GM21825 (cell line): ENCODE data around the gene GPR75.

Experiments used
- ATAC-seq: cut with Tn5 transposase; IDR thresholded peaks from one replicate; pipeline ENCODE4 v1.9.1; 2021; ENCODE audit warnings: mild to moderate bottlenecking, moderate library complexity; ENCODE audit not compliant: unreplicated experiment

GPR75 gene

DNA sequence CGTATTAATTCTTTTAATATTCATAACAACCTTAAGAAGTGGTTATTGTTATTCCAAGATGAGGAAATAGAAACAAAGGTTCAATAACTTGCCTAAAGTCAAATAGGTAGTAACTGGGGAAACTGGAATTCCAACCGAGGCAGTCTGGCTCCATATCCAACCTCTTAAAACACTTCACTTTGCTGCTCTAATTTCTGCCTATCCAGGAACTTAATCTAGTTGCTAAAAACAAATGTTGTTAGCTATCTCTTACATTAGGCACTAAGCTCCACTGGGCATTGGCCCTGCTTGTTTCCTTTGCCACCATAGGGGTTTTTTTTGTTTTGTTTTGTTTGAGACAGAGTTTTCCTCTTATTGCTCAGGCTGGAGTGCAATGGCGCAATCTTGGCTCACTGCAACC, 48.2 kb downstream of the GPR75 start:
- ATAC-seq, result no peak
